HG02678 (cell line): Measurements from ENCODE around the gene USP30.
"Not testable (repeated sequence)": the region's sequence is repeated elsewhere in the genome, so short reads cannot be mapped to it uniquely, and the experiment has no call there.

Experiments
- ATAC-seq: cut with Tn5 transposase; IDR thresholded peaks from one replicate; pipeline ENCODE4 v1.9.1; 2021; ENCODE audit warnings: mild to moderate bottlenecking, moderate library complexity; ENCODE audit not compliant: unreplicated experiment

The USP30 gene

GRCh38 chr12:109049794-109050193 is 2.6 kb upstream of the USP30 start:
- ATAC-seq: not testable (repeated sequence)

GRCh38 chr12:109052097-109052413 is 321 bp upstream of the USP30 start:
- ATAC-seq: no peak

- peak; percentile 48 for ATAC-seq
Observed at GRCh38 chr12:109053382-109054123, 1.2 kb downstream of the USP30 start.

GRCh38 chr12:109054124-109054513 is 1.7 kb downstream of the USP30 start:
- peak; percentile 1 for ATAC-seq

GRCh38 chr12:109054520-109054919 is 2.1 kb downstream of the USP30 start:
- no peak for ATAC-seq

- ATAC-seq: no peak
Observed at GRCh38 chr12:109056891-109057290, 4.5 kb downstream of the USP30 start.

- ATAC-seq: no peak
Observed at GRCh38 chr12:109057376-109057775, 5.0 kb downstream of the USP30 start.

- no peak for ATAC-seq
Observed at GRCh38 chr12:109058773-109059172, 6.4 kb downstream of the USP30 start.

- no peak for ATAC-seq
Observed at GRCh38 chr12:109064143-109064542, 11.8 kb downstream of the USP30 start.

GRCh38 chr12:109065154-109065852 is 12.9 kb downstream of the USP30 start:
- no peak for ATAC-seq

GRCh38 chr12:109065853-109066193 is 13.4 kb downstream of the USP30 start:
- no peak for ATAC-seq

- ATAC-seq: no peak
Observed at GRCh38 chr12:109069307-109070271, 17.2 kb downstream of the USP30 start.

- ATAC-seq: no peak
Observed at GRCh38 chr12:109074866-109075265, 22.5 kb downstream of the USP30 start.

GRCh38 chr12:109082751-109083150 is 30.4 kb downstream of the USP30 start:
- no peak for ATAC-seq

GRCh38 chr12:109084425-109084824 is 32.0 kb downstream of the USP30 start:
- no peak for ATAC-seq

GRCh38 chr12:109085590-109085989 is 33.2 kb downstream of the USP30 start:
- no peak for ATAC-seq

GRCh38 chr12:109087250-109087649 is 34.9 kb downstream of the USP30 start:
- no peak for ATAC-seq

GRCh38 chr12:109088818-109089217 is 36.4 kb downstream of the USP30 start:
- no peak for ATAC-seq

- no peak for ATAC-seq
Observed at GRCh38 chr12:109089683-109090082, 37.3 kb downstream of the USP30 start.

GRCh38 chr12:109092497-109093021 is 40.2 kb downstream of the USP30 start:
- no peak for ATAC-seq
